SU-DHL-6 (cell line): ENCODE data around the gene KCND3.

ENCODE experiments used
- H2AFZ ChIP-seq: fragments of 200-600 bp; sonication (generic); 2 replicates; pipeline ENCODE4 v1.6.1; 2014; ENCODE audit warnings: low read depth, mild to moderate bottlenecking, moderate library complexity, mixed read lengths, antibody characterized with exemption, low read length; ENCODE audit not compliant: severe bottlenecking
- H3F3A ChIP-seq: fragments of 200-600 bp; shearing (Covaris generic); 2 replicates; pipeline ENCODE4 v1.6.0; 2016; ENCODE audit warnings: antibody characterized with exemption, mild to moderate bottlenecking; ENCODE audit not compliant: insufficient read depth
- H3K27ac ChIP-seq: fragments of 200-600 bp; sonication (generic); 2 replicates; pipeline ENCODE4 v1.5.1; 2016; ENCODE audit warnings: low read depth, mild to moderate bottlenecking, low read length, moderate library complexity, mixed read lengths
- H3K27me3 ChIP-seq: fragments of 200-600 bp; sonication (generic), shearing (Covaris generic); 2 replicates; pipeline ENCODE4 v1.6.0; 2014; ENCODE audit warnings: mild to moderate bottlenecking, low read length
- H3K36me3 ChIP-seq: fragments of 200-600 bp; sonication (generic); 2 replicates; pipeline ENCODE4 v1.6.1; 2014; ENCODE audit warnings: mild to moderate bottlenecking, low read length, mixed read lengths
- H3K4me2 ChIP-seq: fragments of 300-600, 200-600 bp; shearing (Covaris generic), sonication (generic); 2 replicates; pipeline ENCODE4 v1.6.0; 2014; ENCODE audit warnings: low read length, low read depth, mild to moderate bottlenecking; ENCODE audit not compliant: poor library complexity, severe bottlenecking
- H3K4me3 ChIP-seq: fragments of 200-600 bp; sonication (generic); 2 replicates; pipeline ENCODE4 v1.5.1; 2014; ENCODE audit warnings: antibody characterized with exemption, low read length, mild to moderate bottlenecking, mixed read lengths; ENCODE audit not compliant: insufficient read depth, poor library complexity, severe bottlenecking
- H3K79me2 ChIP-seq: fragments of 200-600 bp; sonication (generic); 2 replicates; pipeline ENCODE4 v1.6.1; 2014; ENCODE audit warnings: mild to moderate bottlenecking, low read length, moderate library complexity; ENCODE audit not compliant: insufficient read depth
- H3K9ac ChIP-seq: fragments of 200-600 bp; sonication (generic); 2 replicates; pipeline ENCODE4 v1.7.0; 2014; ENCODE audit warnings: mild to moderate bottlenecking, low read length
- H3K9me2 ChIP-seq: fragments of 200-600 bp; sonication (generic); replicated peaks from 2 replicates; pipeline ENCODE4 v1.6.1; 2014; ENCODE audit warnings: low read length; ENCODE audit not compliant: insufficient read depth
- H3K9me3 ChIP-seq: fragments of 200-600 bp; sonication (generic); 2 replicates; pipeline ENCODE4 v1.6.1; 2014; ENCODE audit warnings: low read length, mixed read lengths; ENCODE audit not compliant: insufficient read depth
- H4K20me1 ChIP-seq: fragments of 200-600 bp; sonication (generic); 2 replicates; pipeline ENCODE4 v1.6.1; 2014; ENCODE audit warnings: low read depth, mild to moderate bottlenecking, antibody characterized with exemption, low read length, moderate library complexity, mixed read lengths
- EZH2phosphoT487 ChIP-seq: fragments of 200-600 bp; sonication (generic), shearing (Covaris generic); conservative IDR thresholded peaks from 2 replicates; pipeline ENCODE4 v1.6.1; 2018; ENCODE audit warnings: mild to moderate bottlenecking, antibody characterized with exemption, low read length, moderate library complexity, mixed read lengths
- TF ChIP-seq, protein P1 (sequence below): fragments of 200-600 bp; sonication (generic); IDR thresholded peaks from one replicate; pipeline ENCODE4 v1.5.1; 2017; ENCODE audit warnings: antibody characterized with exemption, mild to moderate bottlenecking, low read length, moderate library complexity; ENCODE audit not compliant: insufficient read depth, poor library complexity, severe bottlenecking

Gene KCND3

DNA sequence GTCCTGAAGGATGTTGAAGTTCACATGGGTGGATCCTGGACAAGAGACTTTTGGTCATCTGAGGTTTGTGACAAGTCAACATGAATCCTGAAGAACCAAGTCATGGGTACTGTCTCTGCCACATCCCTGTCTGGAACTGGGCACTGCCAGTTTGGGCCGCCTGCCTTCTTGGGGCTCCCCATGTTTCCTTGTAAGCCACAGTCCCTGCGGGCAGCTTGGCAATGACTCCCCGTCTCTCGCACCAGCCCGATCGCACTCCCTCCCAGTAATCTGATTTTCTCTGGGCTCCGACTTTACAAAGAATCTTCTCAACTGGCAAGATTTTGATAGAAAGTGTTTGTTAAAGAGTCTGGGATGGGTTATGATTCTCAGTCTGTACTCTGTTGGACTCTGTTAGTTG is 153.4 kb downstream of the KCND3 start:
- H3F3A ChIP-seq, result no peaks in the 10 kb centered on the region
- no peak overlapping the region for H2AFZ ChIP-seq
- no peaks in the 10 kb centered on the region for H3K27me3 ChIP-seq
- H3K4me3 ChIP-seq, result no peak overlapping the region
- H4K20me1 ChIP-seq, result no peaks in the 10 kb centered on the region
- H3K79me2 ChIP-seq, result no peaks in the 10 kb centered on the region
- H3K4me2 ChIP-seq, result no peak overlapping the region
- H3K9ac ChIP-seq, result no peak overlapping the region
- no peak for TF ChIP-seq EZH2phosphoT487
- TF ChIP-seq, protein P1, sequence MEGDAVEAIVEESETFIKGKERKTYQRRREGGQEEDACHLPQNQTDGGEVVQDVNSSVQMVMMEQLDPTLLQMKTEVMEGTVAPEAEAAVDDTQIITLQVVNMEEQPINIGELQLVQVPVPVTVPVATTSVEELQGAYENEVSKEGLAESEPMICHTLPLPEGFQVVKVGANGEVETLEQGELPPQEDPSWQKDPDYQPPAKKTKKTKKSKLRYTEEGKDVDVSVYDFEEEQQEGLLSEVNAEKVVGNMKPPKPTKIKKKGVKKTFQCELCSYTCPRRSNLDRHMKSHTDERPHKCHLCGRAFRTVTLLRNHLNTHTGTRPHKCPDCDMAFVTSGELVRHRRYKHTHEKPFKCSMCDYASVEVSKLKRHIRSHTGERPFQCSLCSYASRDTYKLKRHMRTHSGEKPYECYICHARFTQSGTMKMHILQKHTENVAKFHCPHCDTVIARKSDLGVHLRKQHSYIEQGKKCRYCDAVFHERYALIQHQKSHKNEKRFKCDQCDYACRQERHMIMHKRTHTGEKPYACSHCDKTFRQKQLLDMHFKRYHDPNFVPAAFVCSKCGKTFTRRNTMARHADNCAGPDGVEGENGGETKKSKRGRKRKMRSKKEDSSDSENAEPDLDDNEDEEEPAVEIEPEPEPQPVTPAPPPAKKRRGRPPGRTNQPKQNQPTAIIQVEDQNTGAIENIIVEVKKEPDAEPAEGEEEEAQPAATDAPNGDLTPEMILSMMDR, result no peak
- no peaks in the 10 kb centered on the region for H3K36me3 ChIP-seq
- no peaks in the 10 kb centered on the region for H3K9me2 ChIP-seq
- H3K9me3 ChIP-seq, result no peaks in the 10 kb centered on the region
- no peak overlapping the region for H3K27ac ChIP-seq

DNA sequence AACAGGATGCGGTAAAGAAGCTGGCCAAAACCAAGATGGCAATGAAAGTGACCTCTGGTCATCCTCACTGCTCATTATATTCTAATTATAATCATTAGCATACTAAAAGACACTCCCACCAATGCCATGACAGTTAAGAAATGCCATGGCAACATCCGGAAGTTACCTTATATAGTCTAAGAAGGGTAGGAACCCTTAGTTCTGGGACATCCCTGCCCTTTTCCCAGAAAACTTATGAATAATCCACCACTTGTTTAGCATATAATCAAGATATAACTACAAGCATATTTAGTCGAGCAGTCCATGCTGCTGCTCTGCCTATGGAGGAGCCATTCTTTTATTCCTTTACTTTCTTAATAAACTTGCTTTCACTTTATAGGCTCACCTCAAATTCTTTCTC is 154.0 kb downstream of the KCND3 start:
- H3K36me3 ChIP-seq, result no peaks in the 10 kb centered on the region
- no peaks in the 10 kb centered on the region for H3K9me3 ChIP-seq
- no peaks in the 10 kb centered on the region for H3K27me3 ChIP-seq
- H3F3A ChIP-seq, result no peaks in the 10 kb centered on the region
- no peak overlapping the region for H3K27ac ChIP-seq
- no peaks in the 10 kb centered on the region for H3K79me2 ChIP-seq
- H3K9me2 ChIP-seq, result no peaks in the 10 kb centered on the region
- H4K20me1 ChIP-seq, result no peaks in the 10 kb centered on the region
- H3K9ac ChIP-seq, result no peak overlapping the region
- no peak overlapping the region for H3K4me2 ChIP-seq
- no peak overlapping the region for H3K4me3 ChIP-seq
- TF ChIP-seq, protein P1, result no peak
- no peak for TF ChIP-seq EZH2phosphoT487
- H2AFZ ChIP-seq, result no peak overlapping the region

DNA sequence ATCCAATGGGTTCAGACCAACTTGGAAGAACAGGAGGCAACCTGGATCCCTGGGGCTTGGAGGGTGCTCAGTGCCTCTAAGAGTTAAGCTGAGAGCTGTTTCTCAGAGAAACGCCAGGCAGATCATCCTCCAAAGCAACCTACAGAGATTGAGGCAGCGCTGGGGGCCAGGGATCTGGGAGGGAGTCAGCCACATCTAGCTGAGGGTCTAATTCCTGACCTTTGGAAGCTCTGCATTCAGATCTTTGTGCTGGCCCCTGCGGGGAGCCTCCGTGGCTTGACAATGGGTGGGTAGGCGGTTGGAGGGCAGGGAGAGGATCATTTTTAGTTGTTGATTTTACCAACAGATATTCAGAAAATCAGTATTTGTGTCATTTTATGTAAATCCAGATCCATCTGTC is 154.5 kb downstream of the KCND3 start:
- Histone ChIP-seq H3K9me2 (no peaks in the 10 kb centered on the region), H3K27me3 (no peaks in the 10 kb centered on the region), H2AFZ (no peak overlapping the region), H3K4me2 (no peak overlapping the region), H3K36me3 (no peaks in the 10 kb centered on the region), H3F3A (no peaks in the 10 kb centered on the region), H3K27ac (no peak overlapping the region), H3K79me2 (no peaks in the 10 kb centered on the region), H3K9ac (no peak overlapping the region), H3K4me3 (no peak overlapping the region), H3K9me3 (no peaks in the 10 kb centered on the region), H4K20me1 (no peaks in the 10 kb centered on the region)
- TF ChIP-seq, protein P1, result no peak
- TF ChIP-seq EZH2phosphoT487, result no peak

- H3K9me2 ChIP-seq, result no peaks in the 10 kb centered on the region
- no peaks in the 10 kb centered on the region for H3K79me2 ChIP-seq
- H3K36me3 ChIP-seq, result no peaks in the 10 kb centered on the region
- no peak overlapping the region for H3K27ac ChIP-seq
- no peak for TF ChIP-seq EZH2phosphoT487
- TF ChIP-seq, protein P1, result no peak
- H3F3A ChIP-seq, result no peaks in the 10 kb centered on the region
- H3K4me3 ChIP-seq, result no peak overlapping the region
- H3K4me2 ChIP-seq, result no peak overlapping the region
- no peaks in the 10 kb centered on the region for H4K20me1 ChIP-seq
- no peaks in the 10 kb centered on the region for H3K9me3 ChIP-seq
- no peak overlapping the region for H3K9ac ChIP-seq
- H2AFZ ChIP-seq, result no peak overlapping the region
- no peaks in the 10 kb centered on the region for H3K27me3 ChIP-seq
Measured at GRCh38 chr1:111833334-111833733, 156.1 kb downstream of the KCND3 start.
